K562 (cell line): ENCODE measurements around the gene HBQ1. TPM values are rescaled to one million over a fixed set of nuclear protein-coding genes. Genes with fewer than 3 reads are reported as not detected.

Source experiments
- ATF2 ChIP-seq: sonication (generic); formaldehyde crosslinking; IDR thresholded peaks from 2 replicates; pipeline ENCODE4 v1.8.1; 2022; ENCODE audit warnings: missing genetic modification reagents
- DPF2 ChIP-seq: fragments of 450-650 bp; IDR thresholded peaks from 2 replicates; pipeline ENCODE4 v1.6.1; 2016
- ETV5 ChIP-seq: sonication (generic); formaldehyde crosslinking; IDR thresholded peaks from 2 replicates; pipeline ENCODE4 v1.4.0; 2020; ENCODE audit warnings: low read depth, mild to moderate bottlenecking, missing genetic modification reagents
- EZH2 ChIP-seq: IDR thresholded peaks from 2 replicates; pipeline ENCODE4 v1.6.1; 2012; ENCODE audit warnings: low read depth, mild to moderate bottlenecking, inconsistent platforms, low read length, borderline replicate concordance
- KAT7 ChIP-seq: sonication (generic); formaldehyde crosslinking; IDR thresholded peaks from 2 replicates; pipeline ENCODE4 v1.8.0; 2022; ENCODE audit warnings: missing genetic modification reagents, mild to moderate bottlenecking, borderline replicate concordance
- SMARCA5 ChIP-seq: fragments of 450-650 bp; IDR thresholded peaks from 2 replicates; pipeline ENCODE4 v1.6.1; 2016
- TBL1XR1 ChIP-seq, 2 experiments: IDR thresholded peaks; 2 replicates each; pipeline ENCODE4 v1.6.1; 2012; ENCODE audit warnings: improper control_type of control experiment in 2 of 2, low read length in 2 of 2, mild to moderate bottlenecking in 1 of 2
- TCF7 ChIP-seq: sonication (generic); IDR thresholded peaks from 2 replicates; pipeline ENCODE4 v1.6.1; 2016; ENCODE audit warnings: antibody characterized with exemption, borderline replicate concordance
- ZFP30 ChIP-seq: fragments of 250-450 bp; sonication (Bioruptor Pico); IDR thresholded peaks from 2 replicates; pipeline ENCODE4 v1.8.0; 2022; ENCODE audit warnings: moderate library complexity, mild to moderate bottlenecking, inconsistent platforms, borderline replicate concordance
- ZNF444 ChIP-seq: fragments of 250-450 bp; sonication (Bioruptor Pico); IDR thresholded peaks from 2 replicates; pipeline ENCODE4 v1.4.0; 2020; ENCODE audit warnings: mild to moderate bottlenecking, moderate library complexity
- ZNF449 ChIP-seq: fragments of 250-450 bp; sonication (Bioruptor Pico); IDR thresholded peaks from 2 replicates; pipeline ENCODE4 v1.8.0; 2022; ENCODE audit warnings: moderate library complexity, mild to moderate bottlenecking, inconsistent platforms
- ZNF717 ChIP-seq: fragments of 250-450 bp; sonication (Bioruptor Pico); IDR thresholded peaks from 2 replicates; pipeline ENCODE4 v1.5.0; 2021
- ZNF75A ChIP-seq: fragments of 450-650 bp; formaldehyde crosslinking; IDR thresholded peaks from 2 replicates; pipeline ENCODE4 v1.4.0; 2020; ENCODE audit warnings: mild to moderate bottlenecking
- polyA plus RNA-seq, 8 experiments: library from polyadenylated mRNA; depleted of rRNA in 4 of 8; stranded (reverse) in 5 of 8; unstranded in 3 of 8; fragments of >200 nt; fragmentation: Nextera tagmentation in 2 of 8; fragmentation: Illumina TruSeq in 1 of 8; extraction: Ambion mirVana in 2 of 8; extraction: Trizol in 1 of 8; gene quantifications; 2 replicates each; pipeline versions ENCODE4 v1.2.1 to v1.2.3, GENCODE V29; 2011 to 2014; ENCODE audit warnings: inconsistent platforms in 1 of 8, missing spikeins in 1 of 8
- total RNA-seq, 7 experiments: library from RNA; depleted of rRNA in 6 of 7; stranded (reverse); fragments of >200 nt in 6 of 7; fragmentation: Illumina TruSeq in 2 of 7; extraction: Trizol in 2 of 7; gene quantifications; 2 replicates each; pipeline versions ENCODE4 v1.2.1 to v1.2.3, GENCODE V29; 2011 to 2021; ENCODE audit warnings: low replicate concordance in 1 of 7
- TF ChIP-seq, protein P1 (sequence below): fragments of 250-450 bp; sonication (Bioruptor Pico); IDR thresholded peaks from 2 replicates; pipeline ENCODE4 v1.4.0; 2020
- TF ChIP-seq, protein P2 (sequence below), 2 experiments: fragments of 200-800 bp in 1 of 2; sonication (Bioruptor generic) in 1 of 2; sonication (generic) in 1 of 2; formaldehyde crosslinking in 1 of 2; IDR thresholded peaks in 1 of 2; conservative IDR thresholded peaks in 1 of 2; 2 replicates each; pipeline versions ENCODE4 v1.5.0 to v1.6.1; 2016 to 2020; ENCODE audit warnings: missing compliant biosample characterization in 1 of 2, missing genetic modification characterization in 1 of 2, missing genetic modification reagents in 1 of 2
- TF ChIP-seq, protein P3 (sequence below): fragments of 250-450 bp; sonication (Bioruptor Pico); IDR thresholded peaks from 2 replicates; pipeline ENCODE4 v1.9.0; 2021; ENCODE audit warnings: mild to moderate bottlenecking, inconsistent platforms

The HBQ1 gene
- total and polyA plus RNA-seq, 9 of the 15 experiments (the other 6 are each of a cell fraction or from before 2014, with no cell fraction given): 2.3 to 190 (median 19.8) TPM

DNA sequence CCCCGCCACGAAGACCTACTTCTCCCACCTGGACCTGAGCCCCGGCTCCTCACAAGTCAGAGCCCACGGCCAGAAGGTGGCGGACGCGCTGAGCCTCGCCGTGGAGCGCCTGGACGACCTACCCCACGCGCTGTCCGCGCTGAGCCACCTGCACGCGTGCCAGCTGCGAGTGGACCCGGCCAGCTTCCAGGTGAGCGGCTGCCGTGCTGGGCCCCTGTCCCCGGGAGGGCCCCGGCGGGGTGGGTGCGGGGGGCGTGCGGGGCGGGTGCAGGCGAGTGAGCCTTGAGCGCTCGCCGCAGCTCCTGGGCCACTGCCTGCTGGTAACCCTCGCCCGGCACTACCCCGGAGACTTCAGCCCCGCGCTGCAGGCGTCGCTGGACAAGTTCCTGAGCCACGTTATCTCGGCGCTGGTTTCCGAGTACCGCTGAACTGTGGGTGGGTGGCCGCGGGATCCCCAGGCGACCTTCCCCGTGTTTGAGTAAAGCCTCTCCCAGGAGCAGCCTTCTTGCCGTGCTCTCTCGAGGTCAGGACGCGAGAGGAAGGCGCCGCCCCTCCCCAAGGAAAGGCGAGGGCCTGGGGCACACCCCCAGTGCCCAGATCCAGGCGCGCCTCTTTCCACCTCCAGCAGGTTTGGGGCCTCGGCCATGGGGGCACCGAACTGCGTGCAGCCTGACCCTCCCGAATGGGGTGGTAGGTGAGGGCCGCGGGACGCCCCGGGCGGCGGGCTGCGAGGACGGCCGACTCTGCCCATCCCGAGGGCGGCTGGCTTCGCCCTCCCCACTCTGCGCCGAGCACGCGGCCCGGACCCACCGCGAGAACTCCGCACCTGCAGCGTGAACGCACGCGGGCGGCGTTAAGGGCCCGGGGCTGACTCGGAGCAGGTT, 664 bp downstream of the HBQ1 start (continued):
- TF ChIP-seq ZNF717 (CRISPR knock-in tag) (0 out of 2 replicates have a peak, but pooled peaks have one; percentile 64), ATF2 (peak; percentile 93), ZNF75A (CRISPR knock-in tag) (no peak), TBL1XR1 (IDR thresholded peaks at IDR 0.05; ENCODE audit: low read length in 2 of 2) (no peak), TCF7 (peak; percentile 23; the same call in 1 of the 2 replicates), KAT7 (CRISPR knock-in tag) (peak; percentile 100), EZH2 (no peak), DPF2 (peak; percentile 6; the same call in 1 of the 2 replicates), ZFP30 (CRISPR knock-in tag) (no peak), SMARCA5 (no peak), ZNF449 (CRISPR knock-in tag) (no peak), ZNF444 (CRISPR knock-in tag) (no peak), ETV5 (CRISPR knock-in tag) (peak; percentile 41; the same call in 1 of the 2 replicates)
- TF ChIP-seq, protein P1, sequence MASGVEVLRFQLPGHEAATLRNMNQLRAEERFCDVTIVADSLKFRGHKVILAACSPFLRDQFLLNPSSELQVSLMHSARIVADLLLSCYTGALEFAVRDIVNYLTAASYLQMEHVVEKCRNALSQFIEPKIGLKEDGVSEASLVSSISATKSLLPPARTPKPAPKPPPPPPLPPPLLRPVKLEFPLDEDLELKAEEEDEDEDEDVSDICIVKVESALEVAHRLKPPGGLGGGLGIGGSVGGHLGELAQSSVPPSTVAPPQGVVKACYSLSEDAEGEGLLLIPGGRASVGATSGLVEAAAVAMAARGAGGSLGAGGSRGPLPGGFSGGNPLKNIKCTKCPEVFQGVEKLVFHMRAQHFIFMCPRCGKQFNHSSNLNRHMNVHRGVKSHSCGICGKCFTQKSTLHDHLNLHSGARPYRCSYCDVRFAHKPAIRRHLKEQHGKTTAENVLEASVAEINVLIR: 0 out of 2 replicates have a peak, but pooled peaks have one; percentile 5
- TF ChIP-seq, protein P2, sequence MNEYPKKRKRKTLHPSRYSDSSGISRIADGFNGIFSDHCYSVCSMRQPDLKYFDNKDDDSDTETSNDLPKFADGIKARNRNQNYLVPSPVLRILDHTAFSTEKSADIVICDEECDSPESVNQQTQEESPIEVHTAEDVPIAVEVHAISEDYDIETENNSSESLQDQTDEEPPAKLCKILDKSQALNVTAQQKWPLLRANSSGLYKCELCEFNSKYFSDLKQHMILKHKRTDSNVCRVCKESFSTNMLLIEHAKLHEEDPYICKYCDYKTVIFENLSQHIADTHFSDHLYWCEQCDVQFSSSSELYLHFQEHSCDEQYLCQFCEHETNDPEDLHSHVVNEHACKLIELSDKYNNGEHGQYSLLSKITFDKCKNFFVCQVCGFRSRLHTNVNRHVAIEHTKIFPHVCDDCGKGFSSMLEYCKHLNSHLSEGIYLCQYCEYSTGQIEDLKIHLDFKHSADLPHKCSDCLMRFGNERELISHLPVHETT (CRISPR knock-in tag; conservative IDR thresholded peaks at IDR 0.05 in 1 of 2, IDR thresholded peaks at IDR 0.05 in 1 of 2): peak in 1 of 2 experiments; percentile 53; a peak in 1 of 4 replicates
- TF ChIP-seq, protein P3, sequence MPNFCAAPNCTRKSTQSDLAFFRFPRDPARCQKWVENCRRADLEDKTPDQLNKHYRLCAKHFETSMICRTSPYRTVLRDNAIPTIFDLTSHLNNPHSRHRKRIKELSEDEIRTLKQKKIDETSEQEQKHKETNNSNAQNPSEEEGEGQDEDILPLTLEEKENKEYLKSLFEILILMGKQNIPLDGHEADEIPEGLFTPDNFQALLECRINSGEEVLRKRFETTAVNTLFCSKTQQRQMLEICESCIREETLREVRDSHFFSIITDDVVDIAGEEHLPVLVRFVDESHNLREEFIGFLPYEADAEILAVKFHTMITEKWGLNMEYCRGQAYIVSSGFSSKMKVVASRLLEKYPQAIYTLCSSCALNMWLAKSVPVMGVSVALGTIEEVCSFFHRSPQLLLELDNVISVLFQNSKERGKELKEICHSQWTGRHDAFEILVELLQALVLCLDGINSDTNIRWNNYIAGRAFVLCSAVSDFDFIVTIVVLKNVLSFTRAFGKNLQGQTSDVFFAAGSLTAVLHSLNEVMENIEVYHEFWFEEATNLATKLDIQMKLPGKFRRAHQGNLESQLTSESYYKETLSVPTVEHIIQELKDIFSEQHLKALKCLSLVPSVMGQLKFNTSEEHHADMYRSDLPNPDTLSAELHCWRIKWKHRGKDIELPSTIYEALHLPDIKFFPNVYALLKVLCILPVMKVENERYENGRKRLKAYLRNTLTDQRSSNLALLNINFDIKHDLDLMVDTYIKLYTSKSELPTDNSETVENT (CRISPR knock-in tag): peak; percentile 66; the same call in 1 of the 2 replicates
